Endodermal cell (in vitro differentiated cells): ENCODE data around the gene NCBP3. TPM values are rescaled to one million over a fixed set of nuclear protein-coding genes. Genes with fewer than 3 reads are reported as not detected.

Experiments used
- DNase-seq: peaks from one replicate; pipeline ENCODE4 v3.0.0-alpha.2; 2017
- H3K27ac ChIP-seq: 2 replicates; pipeline ENCODE4 v1.5.1; 2013; ENCODE audit warnings: mild to moderate bottlenecking, low read depth, low read length, moderate library complexity
- H3K27me3 ChIP-seq: 2 replicates; pipeline ENCODE4 v1.6.1; 2013; ENCODE audit warnings: mild to moderate bottlenecking, low read length, moderate library complexity; ENCODE audit not compliant: insufficient read depth, control insufficient read depth, poor library complexity, severe bottlenecking
- H3K36me3 ChIP-seq: 2 replicates; pipeline ENCODE4 v1.7.0; 2013; ENCODE audit warnings: mild to moderate bottlenecking, low read length, moderate library complexity; ENCODE audit not compliant: control insufficient read depth, insufficient read depth
- H3K4me1 ChIP-seq: one replicate; pipeline ENCODE4 v1.7.0; 2013; ENCODE audit warnings: low read length; ENCODE audit not compliant: control insufficient read depth, insufficient read depth
- H3K4me3 ChIP-seq: 2 replicates; pipeline ENCODE4 v1.5.1; 2013; ENCODE audit warnings: mild to moderate bottlenecking, low read length, moderate library complexity
- H3K9ac ChIP-seq: 2 replicates; pipeline ENCODE4 v1.6.1; 2013; ENCODE audit warnings: mild to moderate bottlenecking, low read length, moderate library complexity; ENCODE audit not compliant: poor library complexity, severe bottlenecking; ENCODE audit errors: extremely low read depth
- H3K9me3 ChIP-seq: 2 replicates; pipeline ENCODE4 v1.6.1; 2013; ENCODE audit warnings: mild to moderate bottlenecking, low read length, moderate library complexity; ENCODE audit not compliant: control insufficient read depth
- H3K27ac Mint-ChIP-seq: 2 replicates; pipeline ENCODE4 v1.8.0; 2020; ENCODE audit warnings: mixed read lengths
- H3K27me3 Mint-ChIP-seq: 2 replicates; pipeline ENCODE4 v1.8.0; 2021; ENCODE audit warnings: mild to moderate bottlenecking, mixed read lengths; ENCODE audit not compliant: insufficient read depth
- H3K36me3 Mint-ChIP-seq: 2 replicates; pipeline ENCODE4 v1.8.0; 2020; ENCODE audit warnings: low read depth, mixed read lengths
- H3K4me1 Mint-ChIP-seq: 2 replicates; pipeline ENCODE4 v1.8.0; 2020; ENCODE audit warnings: mixed read lengths
- H3K4me3 Mint-ChIP-seq: 2 replicates; pipeline ENCODE4 v1.8.0; 2020; ENCODE audit warnings: mild to moderate bottlenecking, moderate library complexity, mixed read lengths
- H3K9me3 Mint-ChIP-seq: 2 replicates; pipeline ENCODE4 v1.8.0; 2020; ENCODE audit warnings: mild to moderate bottlenecking, mixed read lengths
- WGBS, 2 experiments: methylation state at CpG; one replicate each; pipeline versions ENCODE4 v1.1.5 to v1.1.7; 2013; ENCODE audit warnings: missing lambda C conversion rate in 2 of 2, mixed read lengths in 1 of 2; ENCODE audit not compliant: insufficient coverage in 1 of 2, insufficient read length in 1 of 2; 5-methylcytosine and 5-hydroxymethylcytosine counted together
- total RNA-seq, 2 donors: library from RNA; stranded (reverse); fragmentation: NEBNext Ultra II Directional in 1 of 2; extraction: Animal tissue kit (Norgen Biotek cat#: 25700) in 1 of 2; gene quantifications; 2 replicates in 1 of 2; 3 replicates in 1 of 2; pipeline ENCODE4 v1.2.1, GENCODE V29; 2021
- TF ChIP-seq, protein P1 (sequence below): fragments of 200-600 bp; sonication (generic); conservative IDR thresholded peaks from 2 replicates; pipeline ENCODE4 v1.5.0; 2021; ENCODE audit warnings: antibody characterized with exemption, mild to moderate bottlenecking

The NCBP3 gene
- total RNA-seq, 2 donors from 2014 or later = 74.5 to 75.9 TPM

- Mint-ChIP-seq H3K4me1 (peaks cover 13% of the 10 kb centered on the region), H3K9me3 (no peaks in the 10 kb centered on the region), H3K27me3 (peaks cover 24% of the 10 kb centered on the region), H3K4me3 (no peak overlapping the region), H3K27ac (no peak overlapping the region), H3K36me3 (no peaks in the 10 kb centered on the region)
- H3K27ac ChIP-seq = no peak overlapping the region
- no peak for DNase-seq
- no peaks in the 10 kb centered on the region for H3K4me1 ChIP-seq
- TF ChIP-seq, protein P1, sequence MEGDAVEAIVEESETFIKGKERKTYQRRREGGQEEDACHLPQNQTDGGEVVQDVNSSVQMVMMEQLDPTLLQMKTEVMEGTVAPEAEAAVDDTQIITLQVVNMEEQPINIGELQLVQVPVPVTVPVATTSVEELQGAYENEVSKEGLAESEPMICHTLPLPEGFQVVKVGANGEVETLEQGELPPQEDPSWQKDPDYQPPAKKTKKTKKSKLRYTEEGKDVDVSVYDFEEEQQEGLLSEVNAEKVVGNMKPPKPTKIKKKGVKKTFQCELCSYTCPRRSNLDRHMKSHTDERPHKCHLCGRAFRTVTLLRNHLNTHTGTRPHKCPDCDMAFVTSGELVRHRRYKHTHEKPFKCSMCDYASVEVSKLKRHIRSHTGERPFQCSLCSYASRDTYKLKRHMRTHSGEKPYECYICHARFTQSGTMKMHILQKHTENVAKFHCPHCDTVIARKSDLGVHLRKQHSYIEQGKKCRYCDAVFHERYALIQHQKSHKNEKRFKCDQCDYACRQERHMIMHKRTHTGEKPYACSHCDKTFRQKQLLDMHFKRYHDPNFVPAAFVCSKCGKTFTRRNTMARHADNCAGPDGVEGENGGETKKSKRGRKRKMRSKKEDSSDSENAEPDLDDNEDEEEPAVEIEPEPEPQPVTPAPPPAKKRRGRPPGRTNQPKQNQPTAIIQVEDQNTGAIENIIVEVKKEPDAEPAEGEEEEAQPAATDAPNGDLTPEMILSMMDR = no peak
- 80 to 92% methylated on average over 1 to 10 of the region's 10 CpGs for WGBS, 2 experiments
- H3K9me3 ChIP-seq = no peaks in the 10 kb centered on the region
- H3K27me3 ChIP-seq = peaks cover 12% of the 10 kb centered on the region
- no peak overlapping the region for H3K4me3 ChIP-seq
- no peak overlapping the region for H3K9ac ChIP-seq
- H3K36me3 ChIP-seq = no peaks in the 10 kb centered on the region
These were observed 40.7 kb upstream of the NCBP3 start for GRCh38 chr17:3886776-3887175.

GRCh38 chr17:3885970-3886369 is 39.9 kb upstream of the NCBP3 start:
- peaks cover 16% of the 10 kb centered on the region for H3K27me3 Mint-ChIP-seq
- H3K9ac ChIP-seq = no peak overlapping the region
- no peak overlapping the region for H3K4me3 Mint-ChIP-seq
- no peak overlapping the region for H3K4me3 ChIP-seq
- H3K9me3 ChIP-seq = no peaks in the 10 kb centered on the region
- WGBS, 2 experiments = 53 to 82% methylated on average over 4 of the region's 4 CpGs
- H3K36me3 ChIP-seq = no peaks in the 10 kb centered on the region
- H3K36me3 Mint-ChIP-seq = no peaks in the 10 kb centered on the region
- no peaks in the 10 kb centered on the region for H3K9me3 Mint-ChIP-seq
- TF ChIP-seq, protein P1 = no peak
- H3K27ac ChIP-seq = no peak overlapping the region
- H3K27ac Mint-ChIP-seq = peak overlapping the region; percentile 70
- H3K27me3 ChIP-seq = peaks cover 4% of the 10 kb centered on the region
- DNase-seq = peak; percentile 85
- no peaks in the 10 kb centered on the region for H3K4me1 ChIP-seq
- peaks cover 5% of the 10 kb centered on the region for H3K4me1 Mint-ChIP-seq

DNA sequence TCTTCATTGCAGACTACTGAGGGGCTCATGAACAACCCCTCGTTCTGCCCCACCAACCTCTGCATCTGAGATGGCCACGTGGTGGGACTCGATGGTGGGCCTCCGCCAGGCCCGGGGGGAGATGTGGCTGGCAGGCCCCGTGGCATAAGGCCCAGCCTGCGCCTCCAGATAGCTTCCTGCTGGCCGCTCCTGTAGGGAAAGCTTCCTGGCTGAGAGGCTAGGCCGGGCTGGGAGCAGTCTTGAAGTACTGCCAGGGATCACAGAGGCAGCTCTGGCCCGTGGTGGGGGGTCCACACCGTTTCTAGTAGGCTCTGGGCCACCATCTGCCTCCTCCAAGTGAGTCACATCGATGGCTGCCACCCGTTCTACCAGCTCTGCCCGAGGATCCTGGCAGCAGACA is 39.2 kb upstream of the NCBP3 start:
- Mint-ChIP-seq H3K4me3 (no peak overlapping the region), H3K9me3 (no peaks in the 10 kb centered on the region), H3K27me3 (peaks cover 10% of the 10 kb centered on the region), H3K27ac (no peak overlapping the region), H3K36me3 (no peaks in the 10 kb centered on the region), H3K4me1 (peaks cover under 1% of the 10 kb centered on the region)
- H3K27ac ChIP-seq = no peak overlapping the region
- no peaks in the 10 kb centered on the region for H3K9me3 ChIP-seq
- H3K27me3 ChIP-seq = no peaks in the 10 kb centered on the region
- no peak overlapping the region for H3K9ac ChIP-seq
- WGBS, 2 experiments = 88 to 92% methylated on average over 10 to 14 of the region's 14 CpGs
- H3K4me3 ChIP-seq = no peak overlapping the region
- H3K4me1 ChIP-seq = no peaks in the 10 kb centered on the region
- DNase-seq = no peak
- TF ChIP-seq, protein P1 = no peak
- no peaks in the 10 kb centered on the region for H3K36me3 ChIP-seq
